HEK293T (cell line): Measurements from ENCODE around the gene TTC19.

Experiments used
- CTCF ChIA-PET: fragments of 350-600 bp; formaldehyde crosslinking; extraction: SDS; loops from one replicate; lab custom pipeline; 2021; ENCODE audit warnings: antibody characterized with exemption, inconsistent platforms; lab: Yijun Ruan, JAX
- POLR2A ChIA-PET: fragments of 350-600 bp; formaldehyde crosslinking; extraction: SDS; loops from one replicate; lab custom pipeline; 2020; ENCODE audit warnings: antibody characterized with exemption, inconsistent platforms; lab: Yijun Ruan, JAX
- DNase-seq: peaks from one replicate; pipeline ENCODE4 v3.0.0; 2012; ENCODE audit warnings: mixed read lengths; ENCODE audit errors: extremely low spot score
- ARNT ChIP-seq: fragments of 450-650 bp; IDR thresholded peaks from 2 replicates; pipeline ENCODE4 v1.6.1; 2017; ENCODE audit warnings: mild to moderate bottlenecking
- BHLHE40 ChIP-seq: fragments of 450-650 bp; IDR thresholded peaks from 2 replicates; pipeline ENCODE4 v1.6.1; 2016; ENCODE audit warnings: mild to moderate bottlenecking, moderate library complexity, borderline replicate concordance
- CTBP1 ChIP-seq: fragments of 450-650 bp; IDR thresholded peaks from 2 replicates; pipeline ENCODE4 v1.6.1; 2016; ENCODE audit warnings: borderline replicate concordance
- ELF4 ChIP-seq: fragments of 450-650 bp; IDR thresholded peaks from 2 replicates; pipeline ENCODE4 v1.6.1; 2017; ENCODE audit warnings: antibody characterized with exemption
- FOXA1 ChIP-seq: fragments of 450-650 bp; IDR thresholded peaks from 2 replicates; pipeline ENCODE4 v1.6.1; 2016; ENCODE audit warnings: mild to moderate bottlenecking
- FOXK2 ChIP-seq: fragments of 450-650 bp; IDR thresholded peaks from 2 replicates; pipeline ENCODE4 v1.6.1; 2016; ENCODE audit warnings: mild to moderate bottlenecking
- FOXM1 ChIP-seq: fragments of 450-650 bp; IDR thresholded peaks from 2 replicates; pipeline ENCODE4 v1.6.1; 2017; ENCODE audit warnings: mild to moderate bottlenecking, borderline replicate concordance
- HDGF ChIP-seq: fragments of 450-650 bp; IDR thresholded peaks from 2 replicates; pipeline ENCODE4 v1.6.1; 2017; ENCODE audit warnings: antibody characterized with exemption, borderline replicate concordance
- L3MBTL2 ChIP-seq: fragments of 450-650 bp; conservative IDR thresholded peaks from 2 replicates; pipeline ENCODE4 v1.6.1; 2016; ENCODE audit warnings: mild to moderate bottlenecking
- LEF1 ChIP-seq: fragments of 450-650 bp; IDR thresholded peaks from 2 replicates; pipeline ENCODE4 v1.6.1; 2017; ENCODE audit warnings: mild to moderate bottlenecking, borderline replicate concordance
- NFRKB ChIP-seq: fragments of 450-650 bp; IDR thresholded peaks from 2 replicates; pipeline ENCODE4 v1.6.1; 2016; ENCODE audit warnings: mild to moderate bottlenecking, moderate library complexity
- SP1 ChIP-seq: fragments of 450-650 bp; IDR thresholded peaks from 2 replicates; pipeline ENCODE4 v1.6.1; 2017
- SUZ12 ChIP-seq: fragments of 450-650 bp; IDR thresholded peaks from 2 replicates; pipeline ENCODE4 v1.6.1; 2016; ENCODE audit warnings: mild to moderate bottlenecking
- TARDBP ChIP-seq: fragments of 450-650 bp; IDR thresholded peaks from 2 replicates; pipeline ENCODE4 v1.6.1; 2016
- ZNF384 ChIP-seq: fragments of 450-650 bp; IDR thresholded peaks from 2 replicates; pipeline ENCODE4 v1.6.1; 2016
- TF ChIP-seq, protein P1 (sequence below): fragments of 450-650 bp; IDR thresholded peaks from 2 replicates; pipeline ENCODE4 v1.6.1; 2016

The TTC19 gene

DNA sequence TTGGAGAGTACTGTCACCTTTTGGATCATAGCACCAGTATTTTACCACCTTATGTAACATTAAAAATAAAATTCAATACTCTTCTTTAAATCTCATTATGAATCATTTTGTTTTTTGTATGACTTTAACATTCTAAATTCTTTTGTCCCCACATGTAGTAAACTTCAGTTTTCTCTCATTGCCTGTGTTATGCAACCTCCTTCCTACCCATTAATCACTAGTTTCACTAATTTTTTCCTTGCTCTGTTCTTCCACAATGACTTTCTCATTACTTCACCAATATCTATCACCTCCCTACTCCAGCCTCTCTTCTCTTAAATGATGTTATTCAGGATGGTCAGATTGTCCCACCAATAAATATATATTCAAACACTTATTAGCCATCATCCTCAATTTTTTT, 68.7 kb downstream of the TTC19 start:
- TF ChIP-seq, protein P1, sequence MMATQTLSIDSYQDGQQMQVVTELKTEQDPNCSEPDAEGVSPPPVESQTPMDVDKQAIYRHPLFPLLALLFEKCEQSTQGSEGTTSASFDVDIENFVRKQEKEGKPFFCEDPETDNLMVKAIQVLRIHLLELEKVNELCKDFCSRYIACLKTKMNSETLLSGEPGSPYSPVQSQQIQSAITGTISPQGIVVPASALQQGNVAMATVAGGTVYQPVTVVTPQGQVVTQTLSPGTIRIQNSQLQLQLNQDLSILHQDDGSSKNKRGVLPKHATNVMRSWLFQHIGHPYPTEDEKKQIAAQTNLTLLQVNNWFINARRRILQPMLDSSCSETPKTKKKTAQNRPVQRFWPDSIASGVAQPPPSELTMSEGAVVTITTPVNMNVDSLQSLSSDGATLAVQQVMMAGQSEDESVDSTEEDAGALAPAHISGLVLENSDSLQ = no peak
- ChIA-PET POLR2A (no interaction called here), CTCF (no interaction called here)
- DNase-seq = no peak

DNA sequence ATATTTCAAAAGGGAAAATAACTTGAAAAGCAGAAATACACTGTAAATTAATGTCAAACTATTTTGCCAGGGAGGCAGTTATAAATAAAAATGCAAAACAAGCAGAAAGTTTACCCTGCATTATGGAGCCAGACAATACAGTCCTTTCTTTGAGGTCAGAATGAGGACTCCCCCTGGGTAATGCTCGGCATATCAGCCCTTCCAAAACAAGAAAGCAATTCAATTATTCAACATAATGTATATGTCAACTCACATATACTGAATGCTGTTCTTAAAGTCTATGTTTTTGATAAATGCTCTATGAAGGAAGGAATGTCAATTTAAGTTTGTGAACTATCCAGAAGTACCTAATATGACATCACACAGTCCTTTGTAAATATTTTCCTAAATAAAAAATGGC, 72.4 kb downstream of the TTC19 start:
- TF ChIP-seq SUZ12 = no peak
- TF ChIP-seq TARDBP = no peak
- no peak for TF ChIP-seq LEF1
- TF ChIP-seq FOXK2 = no peak
- no peak for TF ChIP-seq SP1
- TF ChIP-seq NFRKB = no peak
- no peak for TF ChIP-seq HDGF
- no peak for TF ChIP-seq BHLHE40
- TF ChIP-seq L3MBTL2 = no peak
- no peak for TF ChIP-seq ELF4
- TF ChIP-seq FOXM1 = no peak
- no peak for TF ChIP-seq FOXA1
- TF ChIP-seq ARNT = no peak
- no peak for TF ChIP-seq CTBP1
- TF ChIP-seq, protein P1 = no peak
- DNase-seq = no peak
- ChIA-PET CTCF (no interaction called here), POLR2A (interaction anchor here (0.8 kb wide), 1 partner anchor 143 kb away, joined by 3 read pairs; the partner anchor contains the start of gene NCOR1)

DNA sequence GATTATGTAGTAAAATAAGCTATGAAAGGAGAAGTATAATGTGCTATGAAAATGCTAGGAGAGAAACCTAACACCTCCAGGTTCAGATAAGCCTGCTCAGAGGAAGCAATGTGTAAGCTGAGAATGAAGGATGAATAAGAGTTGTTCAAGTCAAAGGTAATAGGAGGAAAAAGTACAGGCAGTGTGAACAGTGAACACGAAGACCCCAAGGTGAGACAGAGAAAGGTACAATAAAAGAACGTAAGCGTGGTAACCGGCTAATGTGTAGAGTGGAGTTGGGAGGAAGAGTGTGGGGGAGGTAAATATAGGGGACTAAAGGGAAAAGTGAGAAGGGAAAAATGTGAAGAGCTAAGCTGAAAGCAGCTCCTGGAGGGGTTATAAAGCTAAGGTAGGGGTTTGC, 74.2 kb downstream of the TTC19 start:
- DNase-seq = no peak
- ChIA-PET CTCF (interaction anchor here (1.3 kb wide), 1 partner anchor 14 kb away, joined by 4 read pairs; no protein-coding TSS in a partner anchor), POLR2A (no interaction called here)
- TF ChIP-seq ZNF384 (no peak), L3MBTL2 (no peak), ELF4 (no peak), HDGF (no peak), NFRKB (no peak), FOXA1 (no peak), SP1 (no peak), SUZ12 (no peak), FOXM1 (no peak), LEF1 (no peak), FOXK2 (no peak), CTBP1 (no peak), TARDBP (no peak), ARNT (no peak), BHLHE40 (no peak)
- TF ChIP-seq, protein P1 = no peak

DNA sequence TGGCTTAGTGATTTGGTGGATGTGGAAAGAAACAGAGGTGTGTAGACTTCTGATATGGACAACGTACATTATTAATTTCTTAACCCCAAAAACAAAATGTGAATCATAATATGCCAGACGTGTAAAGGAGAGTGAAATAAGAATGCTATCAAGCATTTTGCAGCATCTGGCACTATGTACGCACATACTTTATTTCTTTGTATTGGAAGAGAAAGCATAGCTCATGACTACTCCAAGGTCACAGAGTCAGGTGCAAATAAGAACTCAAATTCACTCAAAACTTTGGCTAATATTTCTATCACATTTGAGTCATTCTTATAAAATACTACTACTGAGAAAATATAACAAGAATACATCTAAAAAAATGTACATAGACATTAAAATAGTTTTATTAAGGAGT, 74.8 kb downstream of the TTC19 start:
- TF ChIP-seq LEF1 = no peak
- TF ChIP-seq BHLHE40 = no peak
- no peak for TF ChIP-seq L3MBTL2
- no peak for TF ChIP-seq ARNT
- TF ChIP-seq SP1 = no peak
- TF ChIP-seq CTBP1 = no peak
- no peak for TF ChIP-seq FOXK2
- TF ChIP-seq ELF4 = no peak
- TF ChIP-seq SUZ12 = no peak
- TF ChIP-seq HDGF = no peak
- no peak for TF ChIP-seq TARDBP
- TF ChIP-seq NFRKB = no peak
- TF ChIP-seq FOXA1 = no peak
- no peak for TF ChIP-seq FOXM1
- no peak for TF ChIP-seq ZNF384
- TF ChIP-seq, protein P1 = no peak
- CTCF ChIA-PET = no interaction called here
- DNase-seq = no peak
- POLR2A ChIA-PET = no interaction called here

DNA sequence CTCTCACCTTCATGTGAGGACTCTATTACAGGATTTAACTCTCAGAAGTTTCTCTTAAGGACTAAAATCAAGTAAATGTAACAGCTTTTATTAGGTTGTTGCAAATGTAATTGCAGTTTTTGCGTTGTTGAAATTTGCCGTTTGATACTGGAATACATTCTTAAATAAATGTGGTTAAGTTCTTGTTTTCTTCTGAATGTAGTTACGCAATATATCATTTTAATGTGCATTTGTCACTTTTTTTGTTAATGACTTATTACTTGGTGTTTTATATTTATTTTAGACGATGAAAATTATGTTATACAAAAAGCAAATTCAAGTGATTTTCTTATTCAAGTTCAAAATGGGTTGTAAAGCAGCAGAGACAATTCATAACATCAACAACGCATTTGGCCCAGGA, 76.3 kb downstream of the TTC19 start:
- POLR2A ChIA-PET = no interaction called here
- no peak for DNase-seq
- TF ChIP-seq NFRKB = no peak
- TF ChIP-seq L3MBTL2 = no peak
- no peak for TF ChIP-seq HDGF
- no peak for TF ChIP-seq BHLHE40
- TF ChIP-seq, protein P1 = no peak
- TF ChIP-seq TARDBP = no peak
- TF ChIP-seq FOXK2 = no peak
- no peak for TF ChIP-seq SUZ12
- TF ChIP-seq LEF1 = no peak
- no peak for TF ChIP-seq CTBP1
- TF ChIP-seq ELF4 = no peak
- CTCF ChIA-PET = no interaction called here
